WI38 (cell line): ENCODE data around the gene ERCC3.

Experiments used
- H3K4me3 ChIP-seq: 2 replicates; pipeline ENCODE4 v1.5.1; 2011; ENCODE audit warnings: low read depth, mild to moderate bottlenecking, control low read depth, low read length
- CTCF ChIP-seq: IDR thresholded peaks from 2 replicates; pipeline ENCODE4 v1.5.1; 2012; ENCODE audit warnings: low read depth, mild to moderate bottlenecking, control low read depth, low read length

ERCC3 gene

GRCh38 chr2:127321303-127321702, 27.4 kb upstream of the ERCC3 start:
- no peak for TF ChIP-seq CTCF
- no peak overlapping the region for H3K4me3 ChIP-seq

- H3K4me3 ChIP-seq, result no peak overlapping the region
- TF ChIP-seq CTCF, result no peak
Observed at GRCh38 chr2:127320586-127321275, 26.8 kb upstream of the ERCC3 start.

GRCh38 chr2:127320067-127320466, 26.1 kb upstream of the ERCC3 start:
- no peak overlapping the region for H3K4me3 ChIP-seq
- no peak for TF ChIP-seq CTCF

GRCh38 chr2:127314193-127314988, 20.4 kb upstream of the ERCC3 start:
- H3K4me3 ChIP-seq, result no peak overlapping the region
- TF ChIP-seq CTCF, result no peak

GRCh38 chr2:127313406-127313805, 19.5 kb upstream of the ERCC3 start:
- no peak for TF ChIP-seq CTCF
- H3K4me3 ChIP-seq, result no peak overlapping the region

- no peak overlapping the region for H3K4me3 ChIP-seq
- no peak for TF ChIP-seq CTCF
Observed at GRCh38 chr2:127310980-127311379, 17.0 kb upstream of the ERCC3 start.

GRCh38 chr2:127309468-127309867, 15.5 kb upstream of the ERCC3 start:
- no peak overlapping the region for H3K4me3 ChIP-seq
- TF ChIP-seq CTCF, result no peak
